Nephron progenitor cell (in vitro differentiated cells): ENCODE measurements around the gene SUB1.
"Not testable (repeated sequence)": the region's sequence is repeated elsewhere in the genome, so short reads cannot be mapped to it uniquely, and the experiment has no call there.

Experiments
- DNase-seq: peaks from one replicate; pipeline ENCODE4 v3.0.0; 2021
- H3K27ac Mint-ChIP-seq: 2 replicates; pipeline ENCODE4 v1.8.0; 2021; ENCODE audit warnings: mild to moderate bottlenecking, moderate library complexity, mixed read lengths
- H3K27me3 Mint-ChIP-seq: 2 replicates; pipeline ENCODE4 v1.8.0; 2021; ENCODE audit warnings: mild to moderate bottlenecking, low read depth, mixed read lengths; ENCODE audit not compliant: poor library complexity
- H3K36me3 Mint-ChIP-seq: 2 replicates; pipeline ENCODE4 v1.8.0; 2021; ENCODE audit warnings: low read depth, mixed read lengths
- H3K4me1 Mint-ChIP-seq: 2 replicates; pipeline ENCODE4 v1.8.0; 2021; ENCODE audit warnings: mixed read lengths
- H3K4me3 Mint-ChIP-seq: 2 replicates; pipeline ENCODE4 v1.8.0; 2021; ENCODE audit warnings: mild to moderate bottlenecking, moderate library complexity, mixed read lengths
- H3K9me3 Mint-ChIP-seq: 2 replicates; pipeline ENCODE4 v1.8.0; 2021; ENCODE audit warnings: mild to moderate bottlenecking, moderate library complexity, mixed read lengths
- TF ChIP-seq, protein P1 (sequence below): fragments of 200-600 bp; sonication (generic); IDR thresholded peaks from 2 replicates; pipeline ENCODE4 v1.5.0; 2021; ENCODE audit warnings: antibody characterized with exemption

Gene SUB1

GRCh38 chr5:32542216-32543059 lies 42.9 kb upstream of the SUB1 start:
- no peaks in the 10 kb centered on the region for H3K36me3 Mint-ChIP-seq
- H3K27ac Mint-ChIP-seq: no peak overlapping the region
- TF ChIP-seq, protein P1, sequence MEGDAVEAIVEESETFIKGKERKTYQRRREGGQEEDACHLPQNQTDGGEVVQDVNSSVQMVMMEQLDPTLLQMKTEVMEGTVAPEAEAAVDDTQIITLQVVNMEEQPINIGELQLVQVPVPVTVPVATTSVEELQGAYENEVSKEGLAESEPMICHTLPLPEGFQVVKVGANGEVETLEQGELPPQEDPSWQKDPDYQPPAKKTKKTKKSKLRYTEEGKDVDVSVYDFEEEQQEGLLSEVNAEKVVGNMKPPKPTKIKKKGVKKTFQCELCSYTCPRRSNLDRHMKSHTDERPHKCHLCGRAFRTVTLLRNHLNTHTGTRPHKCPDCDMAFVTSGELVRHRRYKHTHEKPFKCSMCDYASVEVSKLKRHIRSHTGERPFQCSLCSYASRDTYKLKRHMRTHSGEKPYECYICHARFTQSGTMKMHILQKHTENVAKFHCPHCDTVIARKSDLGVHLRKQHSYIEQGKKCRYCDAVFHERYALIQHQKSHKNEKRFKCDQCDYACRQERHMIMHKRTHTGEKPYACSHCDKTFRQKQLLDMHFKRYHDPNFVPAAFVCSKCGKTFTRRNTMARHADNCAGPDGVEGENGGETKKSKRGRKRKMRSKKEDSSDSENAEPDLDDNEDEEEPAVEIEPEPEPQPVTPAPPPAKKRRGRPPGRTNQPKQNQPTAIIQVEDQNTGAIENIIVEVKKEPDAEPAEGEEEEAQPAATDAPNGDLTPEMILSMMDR: no peak

DNA sequence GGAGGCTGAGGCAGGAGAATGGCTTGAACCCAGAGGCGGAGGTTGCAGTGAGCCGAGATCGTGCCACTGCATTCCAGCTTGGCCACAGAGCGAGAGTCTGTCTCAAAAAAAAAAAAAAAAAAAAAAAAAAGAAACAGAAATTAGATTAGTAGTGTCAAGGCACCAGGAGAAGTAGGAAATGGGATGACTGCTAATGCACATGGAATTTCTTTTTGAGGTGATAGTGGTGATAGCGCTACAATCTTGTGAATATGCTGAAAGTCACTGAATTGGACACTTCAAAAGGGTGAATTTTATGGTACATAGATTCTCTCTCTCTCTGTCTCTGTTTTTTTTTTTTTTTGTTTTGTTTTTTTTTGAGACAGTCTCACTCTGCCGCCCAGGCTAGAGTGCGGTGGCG lies 42.1 kb upstream of the SUB1 start:
- DNase-seq: no peak
- Mint-ChIP-seq H3K27me3 (peaks cover 9% of the 10 kb centered on the region), H3K27ac (no peak overlapping the region), H3K4me1 (peaks cover 12% of the 10 kb centered on the region), H3K9me3 (peaks cover 12% of the 10 kb centered on the region), H3K36me3 (no peaks in the 10 kb centered on the region), H3K4me3 (no peak overlapping the region)
- TF ChIP-seq, protein P1: no peak

More at GRCh38 chr5:32542216-32543059, 42.9 kb upstream of the SUB1 start:
- H3K4me1 Mint-ChIP-seq: peaks cover 14% of the 10 kb centered on the region
- H3K27me3 Mint-ChIP-seq: peaks cover 5% of the 10 kb centered on the region
- H3K4me3 Mint-ChIP-seq: no peak overlapping the region
- DNase-seq: no peak
- peaks cover 10% of the 10 kb centered on the region for H3K9me3 Mint-ChIP-seq

GRCh38 chr5:32545102-32545800 lies 40.1 kb upstream of the SUB1 start:
- TF ChIP-seq, protein P1: no peak
- Mint-ChIP-seq H3K9me3 (peaks cover 12% of the 10 kb centered on the region), H3K27ac (no peak overlapping the region), H3K4me3 (no peak overlapping the region), H3K4me1 (peaks cover 4% of the 10 kb centered on the region), H3K27me3 (peaks cover 9% of the 10 kb centered on the region), H3K36me3 (no peaks in the 10 kb centered on the region)
- no peak for DNase-seq

- H3K27me3 Mint-ChIP-seq: peaks cover 4% of the 10 kb centered on the region
- TF ChIP-seq, protein P1: no peak
- H3K4me1 Mint-ChIP-seq: no peaks in the 10 kb centered on the region
- H3K9me3 Mint-ChIP-seq: peaks cover 39% of the 10 kb centered on the region
- H3K27ac Mint-ChIP-seq: peak overlapping the region; percentile 16
- no peaks in the 10 kb centered on the region for H3K36me3 Mint-ChIP-seq
- DNase-seq: no peak
- no peak overlapping the region for H3K4me3 Mint-ChIP-seq
These were observed 34.2 kb upstream of the SUB1 start for GRCh38 chr5:32551194-32551593.

GRCh38 chr5:32551865-32552264 lies 33.5 kb upstream of the SUB1 start:
- Mint-ChIP-seq H3K4me3 (no peak overlapping the region), H3K9me3 (peaks cover 35% of the 10 kb centered on the region), H3K36me3 (no peaks in the 10 kb centered on the region), H3K27ac (no peak overlapping the region), H3K27me3 (peaks cover 4% of the 10 kb centered on the region), H3K4me1 (no peaks in the 10 kb centered on the region)
- TF ChIP-seq, protein P1: no peak
- no peak for DNase-seq

DNA sequence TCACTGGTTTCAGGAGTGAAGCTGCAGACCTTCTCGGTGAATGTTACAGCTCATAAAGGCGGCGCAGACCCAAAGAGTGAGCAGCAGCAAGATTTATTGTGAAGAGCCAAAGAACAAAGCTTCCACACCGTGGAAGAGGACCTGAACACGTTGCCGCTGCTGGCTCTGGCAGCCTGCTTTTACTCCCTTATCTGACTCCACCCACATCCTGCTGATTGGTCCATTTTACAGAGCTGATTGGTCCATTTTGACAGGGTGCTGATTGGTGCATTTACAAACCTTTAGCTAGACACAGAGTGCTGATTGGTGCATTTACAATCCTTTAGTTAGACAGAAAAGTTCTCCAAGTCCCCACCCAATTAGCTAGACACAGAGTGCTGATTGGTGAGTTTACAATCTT lies 32.9 kb upstream of the SUB1 start:
- not testable (repeated sequence) for H3K36me3 Mint-ChIP-seq, DNase-seq, H3K27ac Mint-ChIP-seq, H3K27me3 Mint-ChIP-seq, H3K4me3 Mint-ChIP-seq, H3K4me1 Mint-ChIP-seq
- peaks cover 28% of the 10 kb centered on the region for H3K9me3 Mint-ChIP-seq
